H9 (cell line): ENCODE data around the gene CYTL1. TPM values are rescaled to one million over a fixed set of nuclear protein-coding genes. Genes with fewer than 3 reads are reported as not detected.

Experiments
- DNase-seq: peaks from one replicate; pipeline ENCODE4 v3.0.0-alpha.2; 2017
- H2AFZ ChIP-seq: one replicate; pipeline ENCODE4 v1.6.1; 2013; ENCODE audit warnings: mild to moderate bottlenecking, low read length, control low read depth, moderate library complexity
- H2AK5ac ChIP-seq: 2 replicates; pipeline ENCODE4 v1.6.1; 2013; ENCODE audit warnings: low read length, control low read depth, mixed read lengths; ENCODE audit not compliant: insufficient read length
- H2BK120ac ChIP-seq: one replicate; pipeline ENCODE4 v1.6.1; 2013; ENCODE audit warnings: low read depth, mild to moderate bottlenecking, low read length, control low read depth, inconsistent platforms; ENCODE audit not compliant: poor library complexity, severe bottlenecking
- H2BK12ac ChIP-seq: 2 replicates; pipeline ENCODE4 v1.6.1; 2013; ENCODE audit warnings: low read length, control low read depth, mixed read lengths, low read depth; ENCODE audit not compliant: insufficient read length
- H2BK15ac ChIP-seq: 2 replicates; pipeline ENCODE4 v1.6.1; 2013; ENCODE audit warnings: low read depth, low read length, control low read depth
- H2BK20ac ChIP-seq: one replicate; pipeline ENCODE4 v1.6.1; 2013; ENCODE audit warnings: low read depth, mild to moderate bottlenecking, low read length, control low read depth, inconsistent platforms; ENCODE audit not compliant: poor library complexity, severe bottlenecking
- H2BK5ac ChIP-seq: 2 replicates; pipeline ENCODE4 v1.6.1; 2013; ENCODE audit warnings: low read length, control low read depth, mixed read lengths; ENCODE audit not compliant: insufficient read length
- H3K14ac ChIP-seq: 2 replicates; pipeline ENCODE4 v1.6.1; 2013; ENCODE audit warnings: low read length, control low read depth; ENCODE audit not compliant: insufficient read depth
- H3K18ac ChIP-seq: 2 replicates; pipeline ENCODE4 v1.6.1; 2013; ENCODE audit warnings: low read depth, mild to moderate bottlenecking, mixed read lengths, low read length, control low read depth; ENCODE audit not compliant: insufficient read length
- H3K23ac ChIP-seq: 2 replicates; pipeline ENCODE4 v1.6.1; 2013; ENCODE audit warnings: low read length, control low read depth, mixed read lengths, low read depth; ENCODE audit not compliant: insufficient read length
- H3K23me2 ChIP-seq: 2 replicates; pipeline ENCODE4 v1.6.1; 2013; ENCODE audit warnings: low read depth, mild to moderate bottlenecking, mixed read lengths, low read length, control low read depth; ENCODE audit not compliant: insufficient read length, poor library complexity, severe bottlenecking
- H3K27ac ChIP-seq: 2 replicates; pipeline ENCODE4 v1.5.1; 2013; ENCODE audit warnings: low read length, control low read depth, mixed read lengths, low read depth; ENCODE audit not compliant: insufficient read length
- H3K27me3 ChIP-seq: 2 replicates; pipeline ENCODE4 v1.6.1; 2013; ENCODE audit warnings: low read length, control low read depth, inconsistent platforms; ENCODE audit not compliant: insufficient read depth
- H3K4ac ChIP-seq: 2 replicates; pipeline ENCODE4 v1.6.1; 2013; ENCODE audit warnings: low read depth, mild to moderate bottlenecking, control low read depth, inconsistent platforms, low read length, moderate library complexity
- H3K4me1 ChIP-seq: 2 replicates; pipeline ENCODE4 v1.6.1; 2013; ENCODE audit warnings: low read length, control low read depth, inconsistent platforms; ENCODE audit not compliant: insufficient read depth
- H3K4me2 ChIP-seq: 2 replicates; pipeline ENCODE4 v1.6.1; 2013; ENCODE audit warnings: low read length, control low read depth, mixed read lengths; ENCODE audit not compliant: insufficient read length, insufficient read depth
- H3K56ac ChIP-seq: 2 replicates; pipeline ENCODE4 v1.6.1; 2013; ENCODE audit warnings: low read depth, mild to moderate bottlenecking, mixed read lengths, low read length, control low read depth; ENCODE audit not compliant: insufficient read length
- H3K79me1 ChIP-seq: 2 replicates; pipeline ENCODE4 v1.6.1; 2013; ENCODE audit warnings: low read depth, mild to moderate bottlenecking, moderate library complexity, low read length, control low read depth, inconsistent platforms; ENCODE audit not compliant: insufficient read depth, poor library complexity, severe bottlenecking
- H3K79me2 ChIP-seq: 2 replicates; pipeline ENCODE4 v1.6.1; 2013; ENCODE audit warnings: low read length, control low read depth, inconsistent platforms; ENCODE audit not compliant: insufficient read depth
- H3K9ac ChIP-seq: 2 replicates; pipeline ENCODE4 v1.6.1; 2013; ENCODE audit warnings: low read length, control low read depth, mixed read lengths; ENCODE audit not compliant: insufficient read length; ENCODE audit errors: extremely low read depth
- H3K9me3 ChIP-seq: one replicate; pipeline ENCODE4 v1.6.1; 2013; ENCODE audit warnings: low read depth, low read length, inconsistent platforms; ENCODE audit not compliant: control insufficient read depth
- H3T11ph ChIP-seq: one replicate; pipeline ENCODE4 v1.6.1; 2013; ENCODE audit warnings: mild to moderate bottlenecking, low read length, control low read depth, inconsistent platforms
- H4K20me1 ChIP-seq: one replicate; pipeline ENCODE4 v1.6.1; 2013; ENCODE audit not compliant: control insufficient read depth, insufficient read length, insufficient read depth
- H4K5ac ChIP-seq: 2 replicates; pipeline ENCODE4 v1.6.1; 2013; ENCODE audit warnings: low read depth, mild to moderate bottlenecking, mixed read lengths, low read length, control low read depth; ENCODE audit not compliant: insufficient read length
- H4K8ac ChIP-seq: replicated peaks from 2 replicates; pipeline ENCODE4 v1.6.1; 2013; ENCODE audit warnings: low read length, control low read depth, mixed read lengths, low read depth; ENCODE audit not compliant: insufficient read length
- H4K91ac ChIP-seq: 2 replicates; pipeline ENCODE4 v1.6.1; 2013; ENCODE audit warnings: low read depth, mild to moderate bottlenecking, moderate library complexity, mixed read lengths, low read length, control low read depth; ENCODE audit not compliant: insufficient read length
- H3K27ac Mint-ChIP-seq, 3 experiments: 2 replicates in 2 of 3; 3 replicates in 1 of 3; pipeline ENCODE4 v1.8.0; 2020 to 2021; ENCODE audit warnings: mixed read lengths in 3 of 3, mild to moderate bottlenecking in 1 of 3, moderate library complexity in 1 of 3
- H3K27me3 Mint-ChIP-seq: 2 replicates; pipeline ENCODE4 v1.8.0; 2021; ENCODE audit warnings: low read depth, mild to moderate bottlenecking, moderate library complexity, mixed read lengths
- H3K36me3 Mint-ChIP-seq, 3 experiments: 2 replicates in 2 of 3; 3 replicates in 1 of 3; pipeline ENCODE4 v1.8.0; 2020 to 2021; ENCODE audit warnings: low read depth in 3 of 3, mixed read lengths in 3 of 3; ENCODE audit not compliant: insufficient read depth in 1 of 3
- H3K4me1 Mint-ChIP-seq, 2 experiments: 2 replicates each; pipeline ENCODE4 v1.8.0; 2020; ENCODE audit warnings: mixed read lengths in 2 of 2
- H3K4me3 Mint-ChIP-seq, 2 experiments: 2 replicates in 1 of 2; 3 replicates in 1 of 2; pipeline ENCODE4 v1.8.0; 2020 to 2021; ENCODE audit warnings: mild to moderate bottlenecking in 2 of 2, mixed read lengths in 2 of 2, moderate library complexity in 1 of 2
- H3K9me3 Mint-ChIP-seq, 2 experiments: 2 replicates in 1 of 2; 3 replicates in 1 of 2; pipeline ENCODE4 v1.8.0; 2020; ENCODE audit warnings: mild to moderate bottlenecking in 2 of 2, mixed read lengths in 2 of 2, moderate library complexity in 1 of 2
- WGBS: extraction: QIAGEN DNeasy Blood & Tissue Kit; methylation state at CpG from one replicate; pipeline ENCODE4 v1.1.7; 2013; ENCODE audit warnings: missing lambda C conversion rate, low lambda C conversion rate, mixed read lengths; ENCODE audit not compliant: insufficient read length; ENCODE audit errors: extremely low coverage; 5-methylcytosine and 5-hydroxymethylcytosine counted together
- total RNA-seq: library from RNA; stranded (reverse); gene quantifications from 2 replicates; pipeline ENCODE4 v1.2.1, GENCODE V29; 2021
- TF ChIP-seq, protein P1 (sequence below): fragments of 200-600 bp; sonication (generic); conservative IDR thresholded peaks from 3 replicates; pipeline ENCODE4 v1.8.0; 2021; ENCODE audit warnings: antibody characterized with exemption, mild to moderate bottlenecking

CYTL1 gene
- total RNA-seq, 1 experiment from 2014 or later, result 1.7 TPM

DNA sequence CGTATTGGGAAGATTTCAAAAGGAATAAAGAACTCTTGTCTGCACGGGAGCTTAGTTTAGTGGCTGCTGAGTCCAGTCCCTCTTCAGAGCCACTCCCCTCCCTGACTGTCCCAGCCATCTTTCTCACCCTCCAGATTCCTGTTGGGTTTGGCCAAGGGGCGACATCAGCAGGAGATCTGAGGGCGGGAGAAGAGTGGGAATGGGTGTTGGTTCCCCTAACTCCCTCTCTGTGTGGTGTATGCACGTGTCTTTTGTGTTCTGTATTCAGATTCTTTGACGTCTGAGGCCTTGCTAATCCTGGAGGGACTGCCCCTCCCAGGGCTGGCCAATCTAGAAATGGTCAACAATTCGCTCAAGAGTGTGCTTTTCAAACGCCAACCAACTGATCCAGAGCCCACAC lies 37.4 kb downstream of the CYTL1 start:
- Histone ChIP-seq H4K5ac (no peak overlapping the region), H3K23ac (no peak overlapping the region), H2BK15ac (no peak overlapping the region), H2BK120ac (no peak overlapping the region), H3K79me1 (no peaks in the 10 kb centered on the region), H3T11ph (no peak overlapping the region), H3K9me3 (no peaks in the 10 kb centered on the region), H3K56ac (no peak overlapping the region), H2AFZ (no peak overlapping the region), H3K18ac (no peak overlapping the region), H2AK5ac (no peak overlapping the region), H2BK5ac (no peak overlapping the region), H3K4me1 (no peaks in the 10 kb centered on the region), H3K23me2 (no peaks in the 10 kb centered on the region), H3K27me3 (no peaks in the 10 kb centered on the region), H3K4ac (no peak overlapping the region), H3K14ac (no peak overlapping the region), H4K8ac (no peak overlapping the region), H2BK20ac (no peak overlapping the region), H3K9ac (no peak overlapping the region), H2BK12ac (no peak overlapping the region), H3K27ac (no peak overlapping the region), H4K91ac (no peak overlapping the region), H3K79me2 (no peaks in the 10 kb centered on the region), H3K4me2 (no peak overlapping the region), H4K20me1 (no peaks in the 10 kb centered on the region)
- Mint-ChIP-seq H3K4me3 (no peak overlapping the region), H3K9me3 (peaks cover 12 to 14% of the 10 kb centered on the region in 2 experiments; a peak in 4 of 5 replicates), H3K27me3 (peaks cover 7% of the 10 kb centered on the region), H3K4me1 (peaks cover 6% of the 10 kb centered on the region in 2 experiments; a peak in 3 of 4 replicates), H3K27ac (0 out of 7 replicates have a peak overlapping the region, but pooled peaks of 1 of the 3 experiments have one; percentile 34), H3K36me3 (peaks cover 2 to 12% (median 5%) of the 10 kb centered on the region in 3 experiments; a peak in 4 of 7 replicates)
- TF ChIP-seq, protein P1, sequence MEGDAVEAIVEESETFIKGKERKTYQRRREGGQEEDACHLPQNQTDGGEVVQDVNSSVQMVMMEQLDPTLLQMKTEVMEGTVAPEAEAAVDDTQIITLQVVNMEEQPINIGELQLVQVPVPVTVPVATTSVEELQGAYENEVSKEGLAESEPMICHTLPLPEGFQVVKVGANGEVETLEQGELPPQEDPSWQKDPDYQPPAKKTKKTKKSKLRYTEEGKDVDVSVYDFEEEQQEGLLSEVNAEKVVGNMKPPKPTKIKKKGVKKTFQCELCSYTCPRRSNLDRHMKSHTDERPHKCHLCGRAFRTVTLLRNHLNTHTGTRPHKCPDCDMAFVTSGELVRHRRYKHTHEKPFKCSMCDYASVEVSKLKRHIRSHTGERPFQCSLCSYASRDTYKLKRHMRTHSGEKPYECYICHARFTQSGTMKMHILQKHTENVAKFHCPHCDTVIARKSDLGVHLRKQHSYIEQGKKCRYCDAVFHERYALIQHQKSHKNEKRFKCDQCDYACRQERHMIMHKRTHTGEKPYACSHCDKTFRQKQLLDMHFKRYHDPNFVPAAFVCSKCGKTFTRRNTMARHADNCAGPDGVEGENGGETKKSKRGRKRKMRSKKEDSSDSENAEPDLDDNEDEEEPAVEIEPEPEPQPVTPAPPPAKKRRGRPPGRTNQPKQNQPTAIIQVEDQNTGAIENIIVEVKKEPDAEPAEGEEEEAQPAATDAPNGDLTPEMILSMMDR, result no peak
- no peak for DNase-seq
- no CpG with 5 or more reads among the region's 8 CpGs for WGBS
